Measurements from ENCODE around the gene LINGO3. TPM values are rescaled to one million over a fixed set of nuclear protein-coding genes. Genes with fewer than 3 reads are reported as not detected.

Gene LINGO3
- polyA plus RNA-seq, 1 donor from 2014 or later = 2.7 TPM

- peaks cover 32% of the 10 kb centered on the region for H3K79me2 ChIP-seq (replicated peaks; ENCODE audit: insufficient read depth, low read length)
- H3K27ac ChIP-seq (ENCODE audit: low read length) = no peak overlapping the region
- no peak overlapping the region for H3K4me3 ChIP-seq (ENCODE audit: low read length)
- H3K36me3 ChIP-seq (ENCODE audit: insufficient read depth, low read length) = no peaks in the 10 kb centered on the region
- H4K20me1 ChIP-seq (ENCODE audit: insufficient read depth) = peaks cover 30% of the 10 kb centered on the region
- no peak overlapping the region for H3K9ac ChIP-seq (ENCODE audit: low read length)
- H2AFZ ChIP-seq (ENCODE audit: low read depth, low read length) = no peak overlapping the region
- no peaks in the 10 kb centered on the region for H3K9me3 ChIP-seq (ENCODE audit: low read length)
- peaks cover 4% of the 10 kb centered on the region for H3F3A ChIP-seq (ENCODE audit: insufficient read depth, low read length, poor library complexity, severe bottlenecking)
- TF ChIP-seq MXI1 (conservative IDR thresholded peaks at IDR 0.05; ENCODE audit: poor library complexity, severe bottlenecking) (no peak), TAF1 (IDR thresholded peaks at IDR 0.05; ENCODE audit: low read depth) (no peak), REST (IDR thresholded peaks at IDR 0.05; ENCODE audit: borderline replicate concordance) (no peak), CTCF (IDR thresholded peaks at IDR 0.05; ENCODE audit: poor library complexity, severe bottlenecking) (no peak), EZH2 (IDR thresholded peaks at IDR 0.05; ENCODE audit: borderline replicate concordance, insufficient read depth, low read length, poor library complexity, severe bottlenecking) (no peak), EP300 (conservative IDR thresholded peaks at IDR 0.05; ENCODE audit: poor library complexity, severe bottlenecking) (no peak), POLR2AphosphoS5 (IDR thresholded peaks at IDR 0.05) (no peak), RAD21 (conservative IDR thresholded peaks at IDR 0.05) (no peak), SMC3 (conservative IDR thresholded peaks at IDR 0.05; ENCODE audit: poor library complexity) (no peak)
- no peaks in the 10 kb centered on the region for H3K9me2 ChIP-seq (ENCODE audit: insufficient read depth, low read length)
- no peaks in the 10 kb centered on the region for H3K27me3 ChIP-seq (ENCODE audit: insufficient read depth, low read depth, low read length)
- no peak overlapping the region for H3K4me2 ChIP-seq (ENCODE audit: low read length)
Measured at GRCh38 chr19:2275588-2276428, 32.1 kb downstream of the LINGO3 start.

DNA sequence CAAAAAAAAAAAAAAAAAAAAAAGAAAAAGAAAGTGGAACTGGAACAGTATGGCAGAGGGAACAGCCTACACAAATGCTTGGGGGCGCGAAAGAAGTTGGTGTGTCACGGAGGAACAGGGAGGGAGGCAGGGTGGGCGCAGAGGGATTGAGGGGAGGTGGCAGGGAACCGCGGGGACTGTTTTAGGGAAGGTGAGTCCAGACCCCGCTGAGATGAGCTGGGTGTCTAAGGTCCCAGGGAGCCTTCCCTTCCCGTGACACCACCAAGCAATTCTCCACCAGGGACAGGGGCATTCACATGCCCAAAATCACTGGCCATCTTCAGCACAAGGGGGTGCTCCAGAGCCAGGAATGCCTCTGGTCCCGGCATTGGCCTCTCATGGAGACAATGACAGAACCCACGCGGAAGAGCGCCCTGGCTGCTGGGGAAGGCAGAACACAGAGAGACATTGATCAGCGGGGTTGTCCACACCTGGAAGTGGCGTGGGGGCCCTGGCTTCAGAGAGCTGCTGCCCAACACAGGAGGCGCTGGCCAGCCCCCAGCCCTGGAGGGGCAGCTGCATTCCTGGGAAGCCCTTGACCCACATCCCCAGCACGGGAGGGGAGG lies 32.9 kb downstream of the LINGO3 start:
- peaks cover 36% of the 10 kb centered on the region for H4K20me1 ChIP-seq (ENCODE audit: insufficient read depth)
- H3F3A ChIP-seq (ENCODE audit: insufficient read depth, low read length, poor library complexity, severe bottlenecking) = peaks cover 4% of the 10 kb centered on the region
- H3K4me3 ChIP-seq (ENCODE audit: low read length) = no peak overlapping the region
- H3K79me2 ChIP-seq (replicated peaks; ENCODE audit: insufficient read depth, low read length) = peaks cover 38% of the 10 kb centered on the region
- no peak overlapping the region for H3K27ac ChIP-seq (ENCODE audit: low read length)
- no peaks in the 10 kb centered on the region for H3K9me3 ChIP-seq (ENCODE audit: low read length)
- TF ChIP-seq EP300 (conservative IDR thresholded peaks at IDR 0.05; ENCODE audit: poor library complexity, severe bottlenecking) (no peak), TAF1 (IDR thresholded peaks at IDR 0.05; ENCODE audit: low read depth) (no peak), EZH2 (IDR thresholded peaks at IDR 0.05; ENCODE audit: borderline replicate concordance, insufficient read depth, low read length, poor library complexity, severe bottlenecking) (no peak), SMC3 (conservative IDR thresholded peaks at IDR 0.05; ENCODE audit: poor library complexity) (peak; percentile 55), CTCF (IDR thresholded peaks at IDR 0.05; ENCODE audit: poor library complexity, severe bottlenecking) (peak; percentile 51), RAD21 (conservative IDR thresholded peaks at IDR 0.05) (peak; percentile 59), REST (IDR thresholded peaks at IDR 0.05; ENCODE audit: borderline replicate concordance) (no peak), MXI1 (conservative IDR thresholded peaks at IDR 0.05; ENCODE audit: poor library complexity, severe bottlenecking) (no peak), POLR2AphosphoS5 (IDR thresholded peaks at IDR 0.05) (no peak)
- no peak overlapping the region for H2AFZ ChIP-seq (ENCODE audit: low read depth, low read length)
- H3K27me3 ChIP-seq (ENCODE audit: insufficient read depth, low read depth, low read length) = no peaks in the 10 kb centered on the region
- no peak overlapping the region for H3K4me2 ChIP-seq (ENCODE audit: low read length)
- no peaks in the 10 kb centered on the region for H3K36me3 ChIP-seq (ENCODE audit: insufficient read depth, low read length)
- H3K9ac ChIP-seq (ENCODE audit: low read length) = no peak overlapping the region
- no peaks in the 10 kb centered on the region for H3K9me2 ChIP-seq (ENCODE audit: insufficient read depth, low read length)

Data from neural cell (in vitro differentiated cells).